DMS153 treated with DMSO at 0.1 percent for 48 hours (cell line): ENCODE results near the gene CNOT4.
"Not testable (repeated sequence)": the region's sequence is repeated elsewhere in the genome, so short reads cannot be mapped to it uniquely, and the experiment has no call there.

Experiments used
- DNase-seq: peaks from one replicate; lab custom pipeline; 2025; ENCODE audit not compliant: unreplicated experiment; lab: John Stamatoyannopoulos, UW

Gene CNOT4

DNA sequence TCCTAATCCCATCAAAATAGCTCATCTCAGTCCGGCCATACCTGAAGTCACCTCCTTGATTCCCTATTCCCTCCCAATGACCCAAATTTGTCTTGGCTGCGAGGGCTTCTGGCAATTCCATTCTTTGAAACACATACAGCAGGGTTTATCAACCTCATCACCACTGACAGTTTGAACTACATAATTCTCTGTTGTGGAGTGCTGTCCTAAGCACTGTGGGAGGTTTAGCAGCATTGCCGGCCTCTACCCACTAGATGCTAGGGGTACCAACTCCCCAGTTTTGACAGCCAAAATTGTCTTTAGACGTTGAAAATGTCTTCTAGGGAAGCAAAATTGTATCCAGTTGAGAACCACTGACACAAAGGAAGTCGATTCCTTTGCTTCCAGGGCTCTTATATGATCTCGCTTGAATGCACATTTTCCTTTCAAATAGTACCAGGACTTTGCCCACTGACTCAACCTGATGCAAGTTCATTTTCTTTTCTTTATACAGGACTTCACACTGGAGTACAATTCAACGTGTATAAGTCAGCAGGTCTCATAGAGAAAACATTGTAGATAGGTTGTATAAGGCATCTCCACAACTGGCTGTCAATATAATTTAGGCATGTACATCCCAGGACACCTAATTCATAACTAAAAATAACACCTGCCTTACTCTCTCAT is 142.9 kb downstream of the CNOT4 start:
- no peak for DNase-seq

DNA sequence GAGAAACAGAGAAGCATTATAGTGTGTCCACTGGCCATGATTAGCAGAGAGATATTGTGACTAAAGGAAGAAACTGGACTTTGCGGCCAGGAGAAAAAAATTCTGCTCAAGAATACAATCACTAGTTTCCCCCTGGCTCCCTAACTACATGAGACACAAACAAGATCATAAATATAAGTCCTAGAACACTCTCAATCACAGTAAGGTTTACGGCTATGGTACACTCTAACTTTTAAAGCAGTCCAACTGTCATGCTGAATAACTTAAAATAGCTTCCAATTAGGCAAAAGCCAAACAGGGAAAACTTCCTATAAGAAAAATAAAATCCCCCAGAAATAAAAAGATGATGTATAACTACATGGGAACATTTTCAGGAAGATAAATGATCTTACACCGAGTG is 144.2 kb downstream of the CNOT4 start:
- DNase-seq: no peak

DNA sequence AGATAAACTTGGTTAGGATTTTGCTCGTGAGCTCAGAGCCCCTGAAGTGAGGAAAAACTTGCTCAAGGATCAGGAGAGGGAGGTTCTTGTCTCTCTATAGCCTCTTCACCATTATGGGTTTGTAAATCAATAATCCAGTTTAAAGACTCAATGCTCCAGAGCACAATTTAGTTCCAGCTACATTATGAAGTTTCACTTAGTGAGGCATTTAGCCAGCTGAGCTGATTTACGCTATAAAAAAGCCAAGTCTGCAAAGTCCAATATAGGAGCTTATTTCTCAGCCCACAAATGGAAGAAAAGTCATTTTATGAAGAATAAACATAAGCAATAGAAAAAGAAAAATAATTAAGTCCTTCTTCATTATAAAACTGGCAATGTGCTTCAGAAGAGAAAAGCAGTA is 145.7 kb downstream of the CNOT4 start:
- DNase-seq: no peak

DNA sequence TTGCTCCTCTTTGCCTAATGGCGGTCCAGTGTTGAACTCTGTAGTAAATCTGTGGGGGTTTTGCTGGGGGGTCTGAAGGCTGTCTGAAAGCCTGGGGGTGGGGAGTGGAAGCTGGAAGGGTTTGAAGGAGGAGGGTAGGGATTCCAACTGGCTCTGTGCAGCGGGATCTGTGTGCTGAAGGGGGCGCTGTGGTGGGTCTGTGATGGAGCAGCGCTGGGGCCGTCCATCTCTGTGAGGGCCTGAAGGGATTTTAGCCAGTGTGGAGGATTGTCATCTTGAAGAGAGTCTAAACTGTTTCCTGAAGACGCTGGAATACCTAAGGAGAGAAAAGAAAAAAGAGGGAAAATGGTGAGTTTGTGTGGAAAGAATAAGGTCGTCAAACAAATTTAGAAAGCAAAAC is 147.0 kb downstream of the CNOT4 start:
- no peak for DNase-seq

DNA sequence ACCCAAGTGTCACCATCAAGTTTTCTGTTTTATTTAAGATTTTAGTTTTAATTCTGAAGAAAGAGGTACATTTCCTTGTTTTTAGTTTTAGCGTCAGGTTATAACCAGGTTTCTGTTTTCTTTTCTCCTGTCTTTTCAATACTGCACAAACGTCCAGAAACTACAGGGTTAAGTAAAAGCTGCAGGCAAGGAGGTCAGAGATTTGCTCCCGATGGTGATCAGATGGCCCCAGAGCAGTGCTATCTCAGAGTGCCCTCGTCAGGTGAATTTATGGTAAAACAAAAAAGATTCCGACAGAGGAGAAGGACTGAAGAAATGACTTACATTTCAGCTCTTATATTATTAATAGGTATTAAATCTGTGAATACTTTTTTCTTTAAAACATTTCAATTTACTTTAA is 148.1 kb downstream of the CNOT4 start:
- DNase-seq: no peak

DNA sequence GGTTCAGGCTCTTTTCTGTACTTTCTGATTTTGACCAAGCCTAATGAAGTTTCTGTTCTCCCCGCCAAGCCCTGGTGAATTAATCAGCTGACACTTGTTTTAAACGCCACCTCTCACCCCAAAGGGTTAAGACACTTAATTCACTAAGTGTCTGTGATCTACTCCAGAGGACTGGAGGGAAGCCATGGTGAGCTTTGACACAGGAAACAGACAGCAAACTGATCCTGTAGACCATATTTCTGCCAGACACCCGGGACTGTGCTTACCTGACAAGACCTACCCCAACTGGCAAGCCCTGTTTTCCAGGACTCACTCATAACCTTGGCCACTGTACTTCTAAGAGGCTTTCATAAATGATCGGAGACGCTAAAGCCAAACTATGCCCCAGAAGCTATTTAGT is 150.3 kb downstream of the CNOT4 start:
- DNase-seq: no peak

DNA sequence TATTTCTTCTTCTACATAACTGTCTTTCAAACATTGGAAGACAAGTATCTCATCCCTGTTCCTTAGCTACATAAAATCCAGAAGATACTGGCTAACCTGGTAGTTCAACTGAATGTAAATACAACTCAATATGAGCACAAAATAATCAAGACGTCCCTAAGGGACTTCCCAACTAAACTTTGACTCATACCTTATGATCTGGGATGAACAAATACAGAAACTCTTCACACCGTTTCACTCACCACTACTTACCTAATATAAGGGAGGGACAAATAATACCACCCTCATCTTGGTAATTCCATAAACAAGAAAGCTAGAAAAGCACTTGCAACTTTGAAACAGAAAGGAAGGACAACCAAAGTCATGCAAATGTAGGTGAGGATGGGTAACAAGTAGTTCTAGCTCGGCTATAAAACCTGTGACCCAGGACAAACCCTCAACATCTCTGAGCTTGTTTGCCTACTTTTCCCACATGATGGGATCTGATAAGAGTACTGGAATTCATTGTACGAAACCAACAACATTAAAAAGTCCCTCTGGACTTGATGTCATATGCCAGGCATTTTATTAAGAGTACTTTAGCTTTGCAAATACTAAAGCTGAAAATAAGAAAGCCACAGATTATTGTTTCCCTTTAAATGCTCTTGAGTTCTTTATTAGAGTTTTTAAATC is 154.4 kb downstream of the CNOT4 start:
- no peak for DNase-seq

DNA sequence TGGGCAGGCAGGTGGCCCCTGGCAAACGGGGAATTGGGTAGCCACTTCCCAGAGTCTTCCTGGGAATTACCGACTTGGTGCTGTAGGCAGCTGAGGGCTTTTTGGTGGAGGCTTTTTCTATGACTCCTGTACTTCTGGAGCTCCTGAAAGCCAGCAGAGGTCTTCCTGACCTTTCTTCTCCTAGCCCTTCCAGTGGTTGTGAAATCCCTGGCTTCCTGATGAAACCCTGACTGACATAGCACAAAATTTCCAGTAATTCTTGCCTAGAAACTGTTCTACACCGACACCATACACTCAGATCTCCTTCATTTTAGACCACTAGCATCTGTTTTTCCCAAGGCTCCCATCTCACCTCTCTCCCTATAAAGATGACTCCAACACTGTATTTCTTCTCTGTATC is 156.1 kb downstream of the CNOT4 start:
- DNase-seq: no peak

DNA sequence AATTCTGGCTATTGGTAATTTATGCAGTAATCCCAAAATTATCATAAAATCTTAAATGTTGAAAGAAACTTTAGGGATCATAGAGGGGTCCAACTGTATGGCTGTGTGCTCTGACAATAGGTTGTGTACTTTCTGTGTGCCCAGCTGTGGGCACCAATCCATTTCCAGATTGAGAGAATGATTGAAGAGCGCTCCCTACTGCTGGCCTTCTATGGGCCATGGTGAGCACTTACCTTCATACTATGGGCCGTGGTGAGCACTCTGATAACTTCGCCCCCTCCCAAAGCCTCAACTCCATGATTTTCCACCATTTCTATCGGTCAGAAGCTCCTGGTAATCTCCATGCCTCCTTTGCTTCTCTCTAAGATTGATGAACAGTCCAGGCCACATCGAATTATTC is 157.6 kb downstream of the CNOT4 start:
- DNase-seq: no peak

DNA sequence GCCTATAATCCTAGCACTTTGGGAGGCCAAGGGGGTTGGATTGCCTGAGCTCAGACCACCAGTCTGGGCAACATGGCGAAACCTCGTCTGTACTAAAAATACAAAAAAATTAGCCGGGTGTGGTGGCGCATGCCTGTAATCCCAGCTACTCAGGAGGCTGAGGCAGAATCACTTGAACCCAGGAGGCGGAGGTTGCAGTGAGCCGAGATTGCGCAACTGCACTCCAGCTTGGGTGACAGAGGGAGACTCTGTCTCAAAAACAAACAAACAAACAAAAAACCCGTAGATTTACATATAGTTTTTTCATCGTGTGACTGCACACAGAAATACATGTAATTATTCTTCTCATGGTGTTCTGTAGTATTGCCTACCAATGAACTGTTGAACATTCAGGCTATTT is 158.8 kb downstream of the CNOT4 start:
- DNase-seq: not testable (repeated sequence)

DNA sequence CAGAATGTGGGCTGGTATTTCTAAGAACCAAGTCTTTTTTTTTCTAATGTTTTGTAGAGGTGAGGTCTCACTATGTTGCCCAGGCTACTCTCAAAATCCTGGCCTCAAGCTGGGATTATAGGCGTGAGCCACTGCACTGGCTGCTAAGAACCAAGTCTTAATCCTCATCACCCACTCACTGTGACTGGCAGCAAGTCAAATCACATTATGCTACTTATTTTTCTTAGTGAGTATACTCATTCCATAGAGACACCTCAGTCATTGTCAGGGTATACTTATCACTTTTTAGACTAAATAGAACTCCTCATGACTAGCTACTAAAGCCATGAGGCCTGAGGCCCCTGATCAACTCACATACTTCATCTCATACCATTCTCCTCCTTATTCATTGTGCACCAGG is 160.2 kb downstream of the CNOT4 start:
- DNase-seq: no peak

DNA sequence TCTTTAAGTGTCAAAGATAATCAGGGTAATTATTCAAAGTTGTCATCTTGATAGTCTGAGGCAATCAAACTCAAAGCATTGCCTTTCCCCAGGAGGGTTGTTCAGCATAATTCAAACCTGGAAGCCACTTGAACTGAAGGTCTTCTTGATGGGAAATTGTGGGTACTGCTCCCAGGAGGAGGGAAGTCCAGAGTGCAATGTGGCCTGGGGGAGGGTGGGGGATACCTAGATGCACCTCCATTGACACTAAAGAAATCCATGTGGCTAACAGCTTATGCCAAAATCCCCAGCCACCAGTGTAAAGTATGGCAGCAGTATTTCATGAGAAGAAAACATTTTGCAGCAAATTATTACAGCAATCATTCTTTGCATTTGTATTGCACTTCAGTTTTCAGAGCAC is 161.4 kb downstream of the CNOT4 start:
- no peak for DNase-seq

DNA sequence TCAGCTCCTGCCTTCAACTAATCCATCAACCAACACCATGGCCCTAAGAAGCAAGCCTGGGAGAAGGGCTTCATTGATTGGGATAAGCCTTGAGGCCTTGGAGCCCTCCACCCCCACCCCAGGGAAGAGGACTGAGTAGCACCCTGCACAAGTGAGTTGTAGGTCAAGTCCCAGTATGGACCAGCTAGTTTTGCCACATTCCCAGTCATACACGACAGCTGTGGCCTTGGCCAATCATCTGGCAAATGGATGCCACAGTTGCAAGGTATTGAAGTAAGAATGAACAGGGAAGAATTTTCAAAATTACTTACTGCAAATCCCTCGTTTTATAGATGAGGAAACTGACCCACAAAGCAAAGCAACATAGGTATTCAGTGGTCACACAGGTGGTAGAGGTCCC is 166.5 kb downstream of the CNOT4 start:
- no peak for DNase-seq

DNA sequence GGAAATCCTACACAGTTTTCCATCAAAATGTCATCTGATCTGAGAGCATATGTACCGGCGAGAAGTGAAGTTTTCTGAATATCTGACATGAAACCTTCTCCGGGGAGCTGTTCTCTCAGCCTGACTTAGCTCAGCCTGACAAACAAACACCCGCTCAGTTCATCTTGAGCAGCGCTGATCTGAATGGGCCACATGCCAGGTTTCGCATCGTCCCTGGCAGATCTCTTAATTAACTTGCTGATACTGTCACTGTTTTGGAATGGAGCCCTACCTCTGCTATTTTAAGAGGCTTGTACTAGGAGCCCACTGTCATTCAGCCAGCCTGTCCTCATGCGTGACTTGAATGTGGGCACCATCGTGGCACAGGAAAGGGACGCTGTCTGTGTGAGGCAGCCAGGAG is 167.0 kb downstream of the CNOT4 start:
- DNase-seq: peak; percentile 7

DNA sequence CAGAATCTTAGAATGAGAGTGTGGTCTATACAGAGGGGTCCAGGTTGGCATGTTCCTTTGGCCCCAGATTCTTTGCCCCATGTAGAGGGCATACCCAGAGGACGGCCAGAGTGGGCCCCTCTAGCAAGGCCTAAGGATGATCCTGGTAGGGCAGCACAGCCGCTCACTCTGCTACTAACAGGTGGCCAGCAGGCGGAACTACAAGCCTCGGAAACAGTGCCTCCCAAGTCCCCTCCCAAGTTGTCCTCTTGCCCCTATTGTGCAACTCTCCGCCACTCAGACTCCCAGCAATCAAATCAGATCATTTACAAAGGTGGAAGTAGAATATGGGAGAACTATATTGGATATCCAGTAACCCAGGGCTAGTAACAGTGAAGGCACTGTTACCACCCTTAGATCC is 168.9 kb downstream of the CNOT4 start:
- DNase-seq: no peak

DNA sequence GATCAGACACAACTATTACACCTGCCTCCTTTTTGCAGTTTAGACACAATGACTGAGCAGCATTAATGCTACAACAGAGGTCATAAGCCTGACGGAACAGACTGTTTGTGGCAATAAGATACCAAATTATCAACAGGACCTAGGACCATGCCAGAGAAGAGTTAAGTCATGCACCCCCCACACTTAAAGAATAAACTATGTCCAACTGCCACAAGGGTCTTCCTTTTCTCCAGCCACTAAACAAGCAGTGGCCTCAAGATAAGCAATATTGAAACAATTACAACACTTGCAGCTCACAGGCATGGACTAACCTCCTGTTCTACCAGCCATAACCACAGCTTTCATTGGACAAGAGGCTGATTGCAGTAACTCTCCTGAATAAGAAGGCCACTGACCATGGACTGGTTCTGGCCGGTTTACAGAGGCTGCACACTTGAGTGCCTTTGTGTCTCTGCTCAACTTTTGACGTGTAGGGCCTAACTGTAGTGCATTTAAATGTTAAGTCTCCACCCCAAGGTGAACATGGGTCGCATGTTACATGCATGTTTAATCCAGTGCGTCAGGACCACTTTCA is 171.8 kb downstream of the CNOT4 start:
- DNase-seq: no peak

DNA sequence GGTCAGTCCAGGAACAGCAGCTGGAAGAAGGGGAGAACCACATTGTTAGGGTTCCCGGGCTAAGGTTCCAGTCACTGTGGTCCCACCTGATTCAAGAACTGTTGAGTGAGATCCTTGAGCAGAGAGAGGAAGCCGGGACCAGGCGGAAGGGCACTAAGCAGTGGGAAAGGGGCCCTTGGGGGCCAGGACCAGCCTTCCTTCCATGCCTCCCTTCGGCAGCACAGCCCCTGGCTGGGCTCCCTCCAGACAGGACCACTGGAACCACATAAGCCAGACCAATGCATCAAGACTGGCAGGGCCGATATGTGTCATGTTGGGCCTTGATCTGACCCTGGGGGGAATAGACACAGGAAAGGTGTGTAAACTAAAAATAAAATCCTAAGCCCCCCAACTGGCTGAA is 172.4 kb downstream of the CNOT4 start:
- DNase-seq: no peak

DNA sequence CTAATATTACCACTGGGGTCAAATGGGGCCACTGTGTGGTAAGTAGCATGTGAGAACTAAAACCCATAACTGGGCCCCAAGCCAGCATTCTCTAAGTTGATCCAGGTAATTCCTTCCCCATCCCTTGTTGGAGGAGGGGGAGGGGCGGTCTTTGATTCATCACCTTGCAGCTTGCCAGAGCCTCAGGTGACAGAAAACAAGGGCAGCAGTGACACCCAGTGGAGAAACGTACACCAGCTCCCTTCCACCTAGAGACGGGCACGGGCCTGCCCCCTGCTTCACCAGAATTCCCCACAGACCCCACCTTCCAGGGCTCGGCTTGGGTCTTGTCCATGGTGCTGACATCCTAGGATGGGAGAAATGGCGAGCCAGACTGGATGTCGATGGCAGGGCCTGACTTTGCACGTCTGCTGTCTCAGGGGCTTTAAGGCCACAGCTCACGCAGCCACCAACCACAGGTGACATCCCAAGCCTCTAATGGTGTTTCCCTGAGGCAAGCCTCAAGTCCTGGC is 174.2 kb downstream of the CNOT4 start:
- DNase-seq: peak; percentile 88

DNA sequence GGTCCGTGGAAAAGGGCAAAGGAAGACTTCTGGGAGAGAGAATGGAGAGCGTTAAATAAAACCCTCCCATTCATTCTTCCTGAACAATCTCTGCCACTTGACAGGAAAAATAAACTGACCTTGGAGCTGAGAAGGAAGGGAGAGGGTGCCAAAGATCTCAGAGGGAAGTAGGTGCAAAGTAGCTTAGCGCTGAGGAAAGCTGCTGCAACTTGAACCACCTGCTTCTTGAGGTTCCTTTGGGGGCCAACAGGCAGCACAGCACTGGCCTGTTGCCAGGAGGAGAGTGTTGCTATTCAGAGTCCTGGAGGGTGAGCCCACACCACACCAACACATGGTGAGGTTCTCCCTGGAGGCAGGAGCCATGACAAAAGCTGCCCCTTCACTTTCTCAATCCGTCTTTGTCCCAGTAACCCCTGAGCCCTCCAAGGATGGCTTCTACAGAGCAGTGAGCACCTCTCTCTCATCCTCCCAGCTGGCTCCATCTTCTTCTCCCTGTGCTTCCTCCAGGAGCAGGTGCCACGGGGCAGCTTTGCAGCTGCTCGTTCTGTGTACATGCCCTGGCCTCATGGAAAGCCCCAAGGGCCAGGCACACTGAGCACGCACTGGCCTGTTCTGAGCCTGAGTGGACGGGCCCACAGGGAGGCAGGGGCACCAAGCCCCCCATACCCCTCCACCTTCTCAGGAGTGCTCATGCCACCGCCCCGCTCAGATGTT is 174.9 kb downstream of the CNOT4 start:
- peak; percentile 13 for DNase-seq

DNA sequence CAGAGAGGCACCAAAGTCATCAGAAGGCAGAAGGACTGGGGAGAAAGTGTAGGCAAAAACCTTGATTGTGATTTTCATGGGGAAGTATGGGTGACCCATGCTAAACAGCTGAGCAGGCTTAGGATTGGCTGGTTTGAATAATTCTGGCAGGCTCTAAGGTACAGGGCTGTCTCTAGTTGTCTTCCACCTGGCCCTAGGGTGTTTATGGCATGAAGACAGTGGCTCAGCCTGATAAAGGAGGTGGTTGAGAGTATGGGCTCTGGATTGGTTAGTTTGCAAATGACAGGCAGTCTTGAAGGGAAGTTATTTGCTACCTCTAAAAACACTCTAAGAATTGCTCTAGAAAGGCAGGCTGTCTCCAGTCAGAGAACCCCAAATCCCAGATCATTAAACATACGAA is 176.0 kb downstream of the CNOT4 start:
- no peak for DNase-seq

DNA sequence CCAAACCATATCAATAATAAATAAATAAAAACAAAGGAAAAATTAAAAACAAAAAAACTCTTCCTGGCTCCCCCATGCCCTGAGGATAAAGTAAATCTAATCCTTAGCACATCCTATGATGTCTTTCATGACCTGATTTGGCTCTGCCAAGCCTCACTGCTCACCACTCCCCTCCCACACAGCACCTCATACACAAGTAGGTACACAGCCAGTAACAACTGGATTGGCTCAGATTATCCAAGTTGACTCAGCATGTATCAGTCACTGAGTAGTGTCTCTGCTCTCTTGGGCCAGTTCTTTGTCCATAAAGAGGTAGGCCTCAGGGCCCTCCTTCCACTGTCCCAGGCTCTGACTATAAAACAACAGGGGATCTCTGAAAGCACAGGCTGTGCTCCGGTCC is 176.7 kb downstream of the CNOT4 start:
- no peak for DNase-seq

DNA sequence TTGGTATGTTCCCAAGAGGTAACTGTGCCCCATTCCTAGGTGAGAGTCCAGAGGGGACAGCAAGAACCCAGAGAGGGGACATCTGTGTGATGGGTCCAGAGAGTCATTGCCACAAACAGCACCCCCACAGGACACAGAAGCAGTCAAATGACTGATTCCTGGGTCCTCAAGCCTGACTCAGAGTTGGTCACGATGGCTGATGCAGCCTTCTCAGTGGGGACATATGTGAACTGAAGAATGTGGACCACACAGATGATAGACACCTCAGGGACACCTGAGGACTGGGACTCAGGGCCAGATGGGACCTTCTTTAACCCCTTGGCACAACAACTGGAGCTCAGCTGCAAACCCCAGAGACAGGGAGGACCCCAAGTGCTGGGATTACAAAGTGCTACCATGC is 179.8 kb downstream of the CNOT4 start:
- DNase-seq: no peak
